GM12872 (cell line): ENCODE results near the gene TAAR1.
A peak's percentile ranks its signal among the peaks of the same experiment; 100 is the strongest.

Source experiments
- TF ChIP-seq, protein P1 (sequence below): IDR thresholded peaks from 3 replicates; pipeline ENCODE4 v1.5.1; 2011; ENCODE audit warnings: low read depth, mild to moderate bottlenecking, low read length, moderate library complexity; ENCODE audit not compliant: insufficient read depth

The TAAR1 gene

DNA sequence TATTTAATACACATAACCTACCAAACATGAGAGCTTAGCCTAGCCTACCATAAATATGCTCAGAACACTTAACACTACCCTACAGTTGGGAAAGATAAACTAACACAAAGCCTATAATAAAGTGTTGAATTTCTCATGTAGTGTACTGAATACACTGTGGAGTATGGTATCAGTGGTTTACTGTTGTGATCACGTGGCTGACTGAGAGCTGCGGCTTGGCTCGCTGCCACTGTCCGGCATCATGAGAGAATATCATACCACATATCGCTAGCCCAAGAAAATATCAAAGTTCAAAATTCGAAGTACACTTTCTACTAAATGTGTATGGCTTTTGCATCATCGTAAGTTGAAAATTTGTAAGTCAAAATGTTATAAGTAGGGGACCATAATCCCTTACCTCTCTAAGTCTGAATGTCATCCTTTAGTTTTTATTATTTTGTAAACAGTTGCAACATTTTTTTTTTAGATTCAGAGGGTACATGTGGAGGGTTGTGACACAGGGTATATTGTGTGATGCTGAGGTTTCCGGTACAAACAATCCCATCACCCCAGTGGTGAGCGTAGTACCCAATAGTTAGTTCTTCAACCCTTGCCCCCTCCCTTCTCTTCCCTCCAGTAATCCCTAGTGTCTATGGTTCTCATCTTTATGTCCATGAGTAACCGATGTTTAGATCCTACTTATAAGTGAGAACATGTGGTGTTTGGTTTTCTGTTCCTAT lies 14.6 kb upstream of the TAAR1 start:
- TF ChIP-seq, protein P1, sequence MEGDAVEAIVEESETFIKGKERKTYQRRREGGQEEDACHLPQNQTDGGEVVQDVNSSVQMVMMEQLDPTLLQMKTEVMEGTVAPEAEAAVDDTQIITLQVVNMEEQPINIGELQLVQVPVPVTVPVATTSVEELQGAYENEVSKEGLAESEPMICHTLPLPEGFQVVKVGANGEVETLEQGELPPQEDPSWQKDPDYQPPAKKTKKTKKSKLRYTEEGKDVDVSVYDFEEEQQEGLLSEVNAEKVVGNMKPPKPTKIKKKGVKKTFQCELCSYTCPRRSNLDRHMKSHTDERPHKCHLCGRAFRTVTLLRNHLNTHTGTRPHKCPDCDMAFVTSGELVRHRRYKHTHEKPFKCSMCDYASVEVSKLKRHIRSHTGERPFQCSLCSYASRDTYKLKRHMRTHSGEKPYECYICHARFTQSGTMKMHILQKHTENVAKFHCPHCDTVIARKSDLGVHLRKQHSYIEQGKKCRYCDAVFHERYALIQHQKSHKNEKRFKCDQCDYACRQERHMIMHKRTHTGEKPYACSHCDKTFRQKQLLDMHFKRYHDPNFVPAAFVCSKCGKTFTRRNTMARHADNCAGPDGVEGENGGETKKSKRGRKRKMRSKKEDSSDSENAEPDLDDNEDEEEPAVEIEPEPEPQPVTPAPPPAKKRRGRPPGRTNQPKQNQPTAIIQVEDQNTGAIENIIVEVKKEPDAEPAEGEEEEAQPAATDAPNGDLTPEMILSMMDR, result no peak

DNA sequence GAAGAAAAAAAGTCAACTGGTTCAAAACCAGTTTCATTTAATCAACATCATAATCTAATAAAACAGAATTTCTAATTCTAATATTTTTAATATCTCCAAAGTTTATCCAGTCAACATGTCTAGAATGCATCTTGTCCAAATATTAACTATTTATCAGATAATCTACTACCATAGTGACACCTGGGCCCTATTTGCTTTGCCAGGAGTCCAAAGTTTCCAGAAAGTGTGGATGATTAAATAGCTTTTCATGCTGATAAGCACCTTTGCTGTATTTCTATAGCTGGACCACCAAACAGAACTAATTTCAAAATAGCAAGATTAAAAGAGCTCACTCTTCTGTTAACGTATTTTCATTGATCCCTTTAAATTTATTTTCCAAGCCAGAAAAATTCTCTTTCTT lies 12.3 kb upstream of the TAAR1 start:
- TF ChIP-seq, protein P1, result no peak

DNA sequence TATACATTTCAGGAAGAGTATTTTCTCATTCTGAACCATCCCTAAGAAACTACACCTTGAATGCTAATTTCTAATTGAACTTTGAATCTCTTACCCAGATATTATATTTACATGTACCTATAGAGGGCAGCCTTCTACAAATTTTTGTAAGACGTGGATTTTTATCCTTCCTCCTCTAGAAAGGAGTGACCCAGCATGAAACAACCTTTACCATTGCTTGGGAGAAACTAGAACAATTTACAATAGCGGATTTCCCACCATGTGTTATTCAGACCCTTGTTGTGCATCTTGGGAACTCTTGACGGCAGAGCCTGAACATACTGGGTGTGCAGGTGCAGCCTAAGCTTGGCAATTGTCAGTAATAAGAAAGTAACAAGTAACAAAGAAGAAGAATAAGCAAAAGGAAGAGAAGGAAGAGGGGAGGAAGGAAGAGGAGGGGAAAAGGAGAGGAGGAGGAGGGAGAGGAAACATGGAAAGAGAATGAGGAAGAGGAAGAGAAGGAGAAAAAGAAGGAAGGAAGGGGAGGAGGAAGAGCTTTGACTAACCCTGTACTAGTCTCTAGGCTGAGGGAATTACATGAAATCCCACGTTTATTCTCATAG lies 10.8 kb upstream of the TAAR1 start:
- TF ChIP-seq, protein P1, result peak; percentile 30; the same call in 1 of the 3 replicates

DNA sequence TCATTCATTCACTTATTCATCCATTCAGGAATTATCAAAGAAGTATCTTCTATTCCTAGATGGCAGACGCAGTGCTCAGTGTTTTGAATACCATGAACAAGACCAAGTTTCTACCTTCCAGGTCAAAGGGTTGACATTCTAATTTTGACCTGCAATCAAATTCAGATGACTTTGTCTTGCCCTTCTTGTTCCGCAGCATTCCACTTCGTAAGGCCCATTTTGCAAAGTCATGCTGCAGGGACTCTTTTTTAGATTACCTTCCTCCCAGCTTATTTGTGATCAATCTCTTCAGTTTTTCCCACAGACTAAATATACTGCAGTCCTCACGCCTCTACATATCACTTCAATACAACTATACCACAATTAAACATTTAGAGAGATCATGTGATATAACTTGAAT lies 7.1 kb upstream of the TAAR1 start:
- TF ChIP-seq, protein P1, result no peak

DNA sequence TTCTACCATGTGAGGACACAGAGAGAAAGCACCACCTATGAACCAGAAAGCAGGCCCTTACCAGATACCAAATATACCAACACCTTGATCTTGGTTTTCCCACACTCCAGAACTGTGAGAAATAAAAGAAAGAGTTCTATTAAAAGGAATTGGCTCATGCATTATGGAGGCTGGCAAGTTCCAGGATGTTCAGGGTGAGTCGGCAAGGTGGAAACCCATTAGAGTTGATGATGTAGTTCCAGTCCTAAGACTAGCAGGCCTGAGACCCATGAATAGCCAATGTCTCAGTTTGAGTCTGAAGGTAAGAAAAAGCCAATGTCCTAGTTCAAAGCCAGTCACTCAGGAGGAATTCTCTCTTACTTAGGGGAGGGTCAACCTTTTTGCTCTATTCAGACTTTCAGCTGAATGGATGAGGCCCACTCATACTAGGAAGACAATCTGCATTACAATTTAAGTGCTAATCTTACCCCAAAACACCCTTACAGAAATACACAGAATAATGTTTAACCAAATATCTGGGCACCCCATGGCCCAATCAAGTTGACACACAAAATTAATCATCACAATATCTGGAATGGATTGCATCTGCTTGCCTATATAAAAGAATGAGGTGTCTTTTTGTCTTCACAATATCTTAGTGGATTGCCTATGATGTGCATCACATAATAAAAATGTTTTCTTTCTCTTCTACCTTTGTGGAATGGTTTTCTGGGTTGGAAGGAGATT lies 5.5 kb upstream of the TAAR1 start:
- TF ChIP-seq, protein P1, result no peak

DNA sequence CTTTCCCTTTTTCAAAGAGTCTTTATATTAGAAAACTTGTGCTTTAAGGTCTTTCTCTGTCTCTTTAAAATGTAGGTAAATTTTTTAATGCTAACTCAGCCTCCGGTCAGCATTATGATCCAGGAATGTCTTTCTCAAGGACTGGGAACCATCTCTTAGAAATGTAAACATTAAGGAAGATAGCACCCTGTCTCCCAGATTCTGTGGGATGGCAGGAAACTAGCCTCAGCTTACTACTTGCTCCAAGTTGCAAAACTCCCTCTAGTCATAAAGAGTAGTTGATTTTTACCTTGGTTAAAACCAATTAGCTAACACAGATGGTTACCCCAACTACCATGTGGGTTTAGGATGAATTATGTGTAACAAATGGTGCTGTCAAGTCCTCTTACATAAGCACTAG lies 4.7 kb upstream of the TAAR1 start:
- TF ChIP-seq, protein P1, result no peak

DNA sequence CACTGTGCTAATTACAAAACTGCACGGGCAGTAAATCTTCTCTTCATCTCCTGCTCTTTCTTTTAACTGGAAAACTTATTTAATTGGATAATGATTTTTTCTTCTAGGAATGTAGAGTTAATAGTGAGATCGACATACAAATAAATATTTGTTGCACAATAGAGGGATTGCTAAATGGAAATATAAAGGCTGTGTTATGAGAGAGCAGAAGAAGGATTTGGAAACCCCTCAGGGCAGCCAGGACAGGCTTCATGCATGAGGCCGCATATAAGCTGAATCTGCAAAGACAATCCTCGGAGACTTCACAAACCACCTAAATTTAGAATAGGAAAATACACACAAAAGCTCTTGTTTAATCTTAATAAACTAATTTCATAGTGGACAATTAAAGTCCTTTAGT lies 2.9 kb upstream of the TAAR1 start:
- TF ChIP-seq, protein P1, result no peak
